ENCODE measurements around the gene SCUBE1. TPM values are rescaled to one million over a fixed set of nuclear protein-coding genes. Genes with fewer than 3 reads are reported as not detected.

SCUBE1 gene
- total RNA-seq, 2 experiments from 2014 or later: 0.07 TPM; not detected in 1

- ATAC-seq (no peak), DNase-seq (no peak)
- Mint-ChIP-seq H3K4me1 (ENCODE audit: low read depth) (no peaks in the 10 kb centered on the region), H3K27ac (no peak overlapping the region), H3K27me3 (no peaks in the 10 kb centered on the region), H3K9me3 (no peaks in the 10 kb centered on the region), H3K36me3 (ENCODE audit: low read depth) (no peaks in the 10 kb centered on the region), H3K4me3 (no peak overlapping the region)
- intact Hi-C loops (cut with micrococcal nuclease): no loop called here
- TF ChIP-seq, protein P1, sequence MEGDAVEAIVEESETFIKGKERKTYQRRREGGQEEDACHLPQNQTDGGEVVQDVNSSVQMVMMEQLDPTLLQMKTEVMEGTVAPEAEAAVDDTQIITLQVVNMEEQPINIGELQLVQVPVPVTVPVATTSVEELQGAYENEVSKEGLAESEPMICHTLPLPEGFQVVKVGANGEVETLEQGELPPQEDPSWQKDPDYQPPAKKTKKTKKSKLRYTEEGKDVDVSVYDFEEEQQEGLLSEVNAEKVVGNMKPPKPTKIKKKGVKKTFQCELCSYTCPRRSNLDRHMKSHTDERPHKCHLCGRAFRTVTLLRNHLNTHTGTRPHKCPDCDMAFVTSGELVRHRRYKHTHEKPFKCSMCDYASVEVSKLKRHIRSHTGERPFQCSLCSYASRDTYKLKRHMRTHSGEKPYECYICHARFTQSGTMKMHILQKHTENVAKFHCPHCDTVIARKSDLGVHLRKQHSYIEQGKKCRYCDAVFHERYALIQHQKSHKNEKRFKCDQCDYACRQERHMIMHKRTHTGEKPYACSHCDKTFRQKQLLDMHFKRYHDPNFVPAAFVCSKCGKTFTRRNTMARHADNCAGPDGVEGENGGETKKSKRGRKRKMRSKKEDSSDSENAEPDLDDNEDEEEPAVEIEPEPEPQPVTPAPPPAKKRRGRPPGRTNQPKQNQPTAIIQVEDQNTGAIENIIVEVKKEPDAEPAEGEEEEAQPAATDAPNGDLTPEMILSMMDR (IDR thresholded peaks at IDR 0.05): no peak
- CTCF ChIA-PET: interaction anchor here (1.5 kb wide), 1 partner anchor 44 kb away, joined by 3 read pairs; no protein-coding TSS in a partner anchor
- POLR2A ChIA-PET: no interaction called here
Observed at GRCh38 chr22:43317239-43317638, 25.9 kb downstream of the SCUBE1 start.

GRCh38 chr22:43315687-43316217 lies 27.4 kb downstream of the SCUBE1 start:
- POLR2A ChIA-PET: no interaction called here
- intact Hi-C loops (cut with micrococcal nuclease): no loop called here

DNA sequence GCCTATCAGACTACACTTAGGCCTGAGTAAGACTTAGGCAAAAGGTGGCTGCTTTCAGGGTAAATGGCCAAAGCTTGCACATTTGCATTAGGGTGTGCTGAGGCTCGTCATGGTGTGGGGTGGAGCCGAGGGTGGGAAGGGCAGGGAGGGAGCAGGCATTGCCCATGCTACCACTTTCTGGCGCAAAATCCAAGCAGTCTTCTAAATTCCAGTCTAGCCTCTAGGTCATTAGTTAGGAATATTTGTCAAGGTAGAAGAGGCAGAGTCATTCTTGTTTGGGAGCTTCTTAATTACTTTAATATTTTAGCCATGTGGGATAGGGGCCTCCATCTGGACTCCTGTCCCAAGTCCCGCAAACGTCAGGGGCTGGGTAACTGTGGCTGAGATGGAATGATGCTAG lies 28.6 kb downstream of the SCUBE1 start:
- ChIA-PET POLR2A (no interaction called here), CTCF (interaction anchor here (1.0 kb wide), 1 partner anchor 32 kb away, joined by 4 read pairs; no protein-coding TSS in a partner anchor)
- Mint-ChIP-seq H3K9me3 (no peaks in the 10 kb centered on the region), H3K27ac (no peak overlapping the region), H3K36me3 (ENCODE audit: low read depth) (no peaks in the 10 kb centered on the region), H3K27me3 (no peaks in the 10 kb centered on the region), H3K4me1 (ENCODE audit: low read depth) (no peaks in the 10 kb centered on the region), H3K4me3 (no peak overlapping the region)
- TF ChIP-seq, protein P1 (IDR thresholded peaks at IDR 0.05): no peak
- intact Hi-C loops (cut with micrococcal nuclease): no loop called here
- ATAC-seq (no peak), DNase-seq (no peak)

More at GRCh38 chr22:43315687-43316217, 27.4 kb downstream of the SCUBE1 start:
- ATAC-seq: no peak
- Mint-ChIP-seq H3K36me3 (ENCODE audit: low read depth) (no peaks in the 10 kb centered on the region), H3K27me3 (no peaks in the 10 kb centered on the region), H3K4me1 (ENCODE audit: low read depth) (no peaks in the 10 kb centered on the region), H3K9me3 (no peaks in the 10 kb centered on the region), H3K4me3 (no peak overlapping the region), H3K27ac (no peak overlapping the region)
- DNase-seq: no peak
- TF ChIP-seq, protein P1 (IDR thresholded peaks at IDR 0.05): no peak
- CTCF ChIA-PET: no interaction called here

DNA sequence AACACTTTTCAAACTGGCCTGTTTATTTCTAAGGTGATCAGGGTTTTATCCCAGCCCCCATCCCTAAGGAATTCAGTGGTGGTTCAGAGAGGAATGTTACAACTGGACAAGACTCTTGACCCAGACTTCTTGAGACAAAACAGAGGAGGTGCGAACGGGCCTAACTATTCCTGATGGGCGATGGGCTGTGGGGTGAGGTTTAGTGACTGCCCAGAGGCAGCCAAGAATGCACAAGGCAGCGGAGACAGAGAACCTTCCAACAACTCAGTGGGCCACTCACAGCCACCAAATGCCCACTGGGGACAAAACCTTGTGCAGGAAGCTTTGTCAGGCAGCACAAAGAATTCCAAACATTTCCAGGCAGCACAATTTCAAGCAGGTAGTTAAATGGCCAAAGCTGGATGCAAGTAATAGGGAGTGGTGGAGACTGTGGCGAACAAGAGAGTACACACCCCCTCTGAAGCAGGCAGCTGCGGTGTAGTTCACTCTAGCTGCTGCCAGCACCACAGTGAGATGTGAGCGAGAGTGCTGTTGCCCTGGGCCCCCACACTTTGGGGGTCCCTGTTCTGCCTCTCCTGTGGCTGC lies 29.2 kb downstream of the SCUBE1 start:
- H3K4me1 Mint-ChIP-seq (ENCODE audit: low read depth): no peaks in the 10 kb centered on the region
- DNase-seq (no peak), ATAC-seq (no peak)
- H3K27ac Mint-ChIP-seq: no peak overlapping the region
- intact Hi-C loops (cut with micrococcal nuclease): no loop called here
- CTCF ChIA-PET: interaction anchor here (1.0 kb wide), 1 partner anchor 33 kb away, joined by 4 read pairs; no protein-coding TSS in a partner anchor
- no peaks in the 10 kb centered on the region for H3K27me3 Mint-ChIP-seq
- TF ChIP-seq, protein P1 (IDR thresholded peaks at IDR 0.05): no peak
- no peaks in the 10 kb centered on the region for H3K36me3 Mint-ChIP-seq (ENCODE audit: low read depth)
- no peak overlapping the region for H3K4me3 Mint-ChIP-seq
- H3K9me3 Mint-ChIP-seq: no peaks in the 10 kb centered on the region
- POLR2A ChIA-PET: no interaction called here

DNA sequence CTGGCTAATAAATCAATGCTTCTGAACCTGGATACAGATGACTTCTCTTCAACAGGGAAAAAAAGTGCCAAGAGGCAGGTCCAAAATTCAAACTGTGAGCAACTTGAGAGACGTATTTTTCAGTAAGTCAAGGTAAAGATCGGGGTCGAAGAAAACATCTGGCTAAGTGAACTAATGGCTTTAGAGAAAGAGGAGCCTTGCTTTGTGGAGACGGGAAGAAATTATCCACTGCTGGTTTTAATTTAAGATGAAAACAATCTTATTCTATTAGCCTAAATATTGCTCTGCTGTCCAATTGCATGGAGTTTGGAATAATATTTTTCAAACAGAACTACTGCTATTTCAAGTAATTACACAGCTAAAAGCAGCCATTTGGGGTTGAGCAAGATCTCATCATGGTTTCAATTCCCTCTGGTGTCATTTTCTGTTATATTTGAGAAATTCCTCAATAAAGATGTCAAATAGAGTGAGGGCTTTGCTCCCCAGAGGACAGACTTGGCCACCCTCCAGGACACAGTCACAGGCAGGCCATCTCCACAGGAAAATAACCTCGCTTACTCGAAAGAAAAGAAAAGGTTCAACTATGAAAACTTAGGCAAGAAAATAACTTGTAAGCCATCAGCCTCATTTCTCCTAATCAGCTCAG lies 29.8 kb downstream of the SCUBE1 start:
- H3K27ac Mint-ChIP-seq: no peak overlapping the region
- TF ChIP-seq, protein P1 (IDR thresholded peaks at IDR 0.05): no peak
- intact Hi-C loops (cut with micrococcal nuclease): no loop called here
- no peak for DNase-seq
- H3K27me3 Mint-ChIP-seq: no peaks in the 10 kb centered on the region
- CTCF ChIA-PET: interaction anchor here (1.0 kb wide), 1 partner anchor 34 kb away, joined by 4 read pairs; no protein-coding TSS in a partner anchor
- no peaks in the 10 kb centered on the region for H3K36me3 Mint-ChIP-seq (ENCODE audit: low read depth)
- no peaks in the 10 kb centered on the region for H3K4me1 Mint-ChIP-seq (ENCODE audit: low read depth)
- no peak overlapping the region for H3K4me3 Mint-ChIP-seq
- no peak for ATAC-seq
- POLR2A ChIA-PET: no interaction called here
- H3K9me3 Mint-ChIP-seq: no peaks in the 10 kb centered on the region
